Kidney (tissue), 14 donors: Measurements from ENCODE around the gene MANBA. TPM values are rescaled to one million over a fixed set of nuclear protein-coding genes. Genes with fewer than 3 reads are reported as not detected.

Experiments
- DNase-seq, 5 donors: peaks; one replicate each; pipeline ENCODE4 v3.0.0-alpha.2; 2013 to 2020
- FAIRE-seq: peaks from 2 replicates; lab custom pipeline; 2012; peaks lifted over from hg19 to GRCh38; lab: Jason Lieb, UNC
- H3K27ac ChIP-seq, 2 donors: one replicate each; pipeline ENCODE4 v1.7.0; 2013; ENCODE audit warnings: low read depth in 2 of 2, low read length in 2 of 2, inconsistent platforms in 1 of 2
- H3K27me3 ChIP-seq: one replicate; pipeline ENCODE4 v1.7.1; 2013; ENCODE audit warnings: low read length, inconsistent platforms; ENCODE audit not compliant: control insufficient read depth, insufficient read depth
- H3K36me3 ChIP-seq, 3 donors: one replicate each; pipeline versions ENCODE4 v1.7.0 to v1.7.1; 2013; ENCODE audit warnings: low read length in 3 of 3, control low read depth in 1 of 3, inconsistent platforms in 1 of 3; ENCODE audit not compliant: insufficient read depth in 3 of 3, control insufficient read depth in 2 of 3
- H3K4me1 ChIP-seq, 3 donors: one replicate each; pipeline versions ENCODE4 v1.7.0 to v1.7.1; 2013; ENCODE audit warnings: low read length in 3 of 3, inconsistent platforms in 1 of 3, low read depth in 1 of 3; ENCODE audit not compliant: control insufficient read depth in 2 of 3, insufficient read depth in 2 of 3
- H3K4me3 ChIP-seq, 3 donors: one replicate each; pipeline versions ENCODE4 v1.7.0 to v1.8.1; 2013; ENCODE audit warnings: low read length in 3 of 3, control low read depth in 1 of 3, inconsistent platforms in 1 of 3
- H3K9ac ChIP-seq, 3 donors: one replicate each; pipeline versions ENCODE4 v1.7.0 to v1.7.1; 2013; ENCODE audit warnings: low read length in 3 of 3, control low read depth in 1 of 3, inconsistent platforms in 1 of 3
- H3K9me3 ChIP-seq, 3 donors: one replicate each; pipeline versions ENCODE4 v1.7.0 to v1.7.1; 2013; ENCODE audit warnings: low read length in 3 of 3, control low read depth in 1 of 3, inconsistent platforms in 1 of 3; ENCODE audit not compliant: control insufficient read depth in 2 of 3, insufficient read depth in 1 of 3
- CTCF ChIP-seq: IDR thresholded peaks from 3 replicates; pipeline ENCODE4 v1.5.1; 2012; ENCODE audit warnings: mild to moderate bottlenecking, moderate library complexity, borderline replicate concordance; ENCODE audit not compliant: insufficient read depth; ENCODE audit errors: extremely low read depth
- intact Hi-C: fragments of 100-400 bp; cut with DNase I; formaldehyde crosslinking; loops from one replicate; pipeline ENCODE4 v1.11.1; 2022
- polyA plus RNA-seq: library from polyadenylated mRNA; stranded (reverse); fragments of 350-450 nt; fragmentation: Illumina TruSeq; extraction: RNeasy Lipid Tissue Mini Kit (QIAGEN cat#74804); gene quantifications from one replicate; pipeline ENCODE4 v1.2.3, GENCODE V29; 2014; ENCODE audit warnings: low read depth, low replicate concordance; ENCODE audit not compliant: insufficient read depth
- total RNA-seq: library from RNA; stranded (reverse); fragmentation: NEBNext Ultra II Directional; extraction: Animal tissue kit (Norgen Biotek cat#: 25700); gene quantifications from one replicate; pipeline ENCODE4 v1.2.1, GENCODE V29; 2021
- donor health status: control.
- donor health status: control.
- donor health status: control.
- donor health status: control.
- donor health status: control.
- donor health status: DM: yes; HTN: yes; CAD: no.
- donor health status: Normal renal cell carcinoma (clear cell type).

MANBA gene
- total and polyA plus RNA-seq, 2 donors from 2014 or later = 19.0 to 28.0 TPM

GRCh38 chr4:102641793-102642192 is 119.0 kb downstream of the MANBA start:
- no peaks in the 10 kb centered on the region for H3K27me3 ChIP-seq
- H3K9me3 ChIP-seq = no peaks in the 10 kb centered on the region
- H3K4me3 ChIP-seq = no peak overlapping the region
- FAIRE-seq (no peak), DNase-seq (no peak)
- H3K9ac ChIP-seq = no peak overlapping the region
- H3K4me1 ChIP-seq = no peaks in the 10 kb centered on the region
- intact Hi-C loops = no loop called here
- peaks cover 0 to 5% (median 5%) of the 10 kb centered on the region in 3 donors for H3K36me3 ChIP-seq
- no peak for TF ChIP-seq CTCF
- H3K27ac ChIP-seq = no peak overlapping the region

- H3K4me1 ChIP-seq = no peaks in the 10 kb centered on the region
- no peak for DNase-seq
- FAIRE-seq = no peak
- no peak overlapping the region for H3K9ac ChIP-seq
- TF ChIP-seq CTCF = no peak
- no peak overlapping the region for H3K4me3 ChIP-seq
- H3K27me3 ChIP-seq = no peaks in the 10 kb centered on the region
- H3K27ac ChIP-seq = no peak overlapping the region
- intact Hi-C loops = no loop called here
- no peaks in the 10 kb centered on the region for H3K9me3 ChIP-seq
- peaks cover 0 to 11% (median 5%) of the 10 kb centered on the region in 3 donors for H3K36me3 ChIP-seq
Measured at GRCh38 chr4:102640669-102641068, 120.1 kb downstream of the MANBA start.

GRCh38 chr4:102639598-102639997 is 121.2 kb downstream of the MANBA start:
- intact Hi-C loops = no loop called here
- H3K36me3 ChIP-seq = peaks cover 0 to 11% (median 5%) of the 10 kb centered on the region in 3 donors

More at GRCh38 chr4:102639598-102639997, 121.2 kb downstream of the MANBA start:
- Histone ChIP-seq H3K9ac (no peak overlapping the region), H3K4me1 (no peaks in the 10 kb centered on the region), H3K4me3 (no peak overlapping the region), H3K27me3 (no peaks in the 10 kb centered on the region), H3K27ac (no peak overlapping the region), H3K9me3 (no peaks in the 10 kb centered on the region)
- TF ChIP-seq CTCF = no peak
- no peak for DNase-seq
- no peak for FAIRE-seq
